ENCODE measurements around the gene IL1RAPL1.

DNA sequence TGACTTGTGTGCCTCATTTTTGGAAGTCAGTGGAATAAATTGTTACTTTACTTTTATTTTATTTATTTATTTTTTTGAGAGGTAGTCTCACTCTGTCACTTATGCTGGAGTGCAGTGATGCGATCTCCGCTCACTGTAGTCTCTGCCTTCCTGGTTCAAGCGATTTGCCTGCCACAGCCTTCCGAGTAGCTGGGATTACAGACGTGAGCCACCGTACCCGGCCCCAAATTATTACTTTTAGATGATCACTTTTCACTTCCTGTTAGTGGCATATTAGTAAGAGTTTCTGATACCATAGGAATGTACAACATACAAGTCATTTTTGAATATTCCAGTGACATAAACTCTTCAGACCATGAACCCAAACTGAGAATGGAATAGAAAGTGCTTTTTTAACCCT, 1017.1 kb downstream of the IL1RAPL1 start:
- TF ChIP-seq, protein P1, sequence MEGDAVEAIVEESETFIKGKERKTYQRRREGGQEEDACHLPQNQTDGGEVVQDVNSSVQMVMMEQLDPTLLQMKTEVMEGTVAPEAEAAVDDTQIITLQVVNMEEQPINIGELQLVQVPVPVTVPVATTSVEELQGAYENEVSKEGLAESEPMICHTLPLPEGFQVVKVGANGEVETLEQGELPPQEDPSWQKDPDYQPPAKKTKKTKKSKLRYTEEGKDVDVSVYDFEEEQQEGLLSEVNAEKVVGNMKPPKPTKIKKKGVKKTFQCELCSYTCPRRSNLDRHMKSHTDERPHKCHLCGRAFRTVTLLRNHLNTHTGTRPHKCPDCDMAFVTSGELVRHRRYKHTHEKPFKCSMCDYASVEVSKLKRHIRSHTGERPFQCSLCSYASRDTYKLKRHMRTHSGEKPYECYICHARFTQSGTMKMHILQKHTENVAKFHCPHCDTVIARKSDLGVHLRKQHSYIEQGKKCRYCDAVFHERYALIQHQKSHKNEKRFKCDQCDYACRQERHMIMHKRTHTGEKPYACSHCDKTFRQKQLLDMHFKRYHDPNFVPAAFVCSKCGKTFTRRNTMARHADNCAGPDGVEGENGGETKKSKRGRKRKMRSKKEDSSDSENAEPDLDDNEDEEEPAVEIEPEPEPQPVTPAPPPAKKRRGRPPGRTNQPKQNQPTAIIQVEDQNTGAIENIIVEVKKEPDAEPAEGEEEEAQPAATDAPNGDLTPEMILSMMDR (IDR thresholded peaks at IDR 0.05; ENCODE audit: poor library complexity, severe bottlenecking): no peak
- no peak for TF ChIP-seq EZH2 (IDR thresholded peaks at IDR 0.05; ENCODE audit: borderline replicate concordance, insufficient read depth, low read length, poor library complexity, severe bottlenecking)
